Vagina (tissue), 2 donors: ENCODE data around the gene PRICKLE1.

Experiments
- CTCF ChIP-seq, 3 experiments: fragments of 450-650 bp in 2 of 3; fragments of 200-600 bp in 1 of 3; sonication (generic) in 1 of 3; IDR thresholded peaks; one replicate each; pipeline ENCODE4 v1.5.1; 2017 to 2019; ENCODE audit warnings: antibody characterized with exemption in 3 of 3, mild to moderate bottlenecking in 2 of 3, moderate library complexity in 2 of 3
- POLR2A ChIP-seq, 2 donors: fragments of 450-650 bp; IDR thresholded peaks; one replicate each; pipeline ENCODE4 v1.6.1; 2017; ENCODE audit warnings: antibody characterized with exemption in 2 of 2, mild to moderate bottlenecking in 2 of 2, moderate library complexity in 2 of 2

GRCh38 chr12:42507081-42507480 lies 82.5 kb downstream of the PRICKLE1 start:
- TF ChIP-seq CTCF (IDR thresholded peaks at IDR 0.05) = no peak
- TF ChIP-seq POLR2A (IDR thresholded peaks at IDR 0.05) = no peak
